ENCODE results near the gene CFAP46. TPM values are rescaled to one million over a fixed set of nuclear protein-coding genes. Genes with fewer than 3 reads are reported as not detected.

The CFAP46 gene
- total and polyA plus RNA-seq, 9 of the 15 experiments (the other 6 are each of a cell fraction or from before 2014, with no cell fraction given): not detected

GRCh38 chr10:132789659-132790148 lies 152.7 kb downstream of the CFAP46 start:
- intact Hi-C loops (cut with micrococcal nuclease): loop anchor here (10.0 kb wide), 1 partner anchor 135 kb away; no protein-coding TSS in a partner anchor

GRCh38 chr10:132788831-132789219 lies 153.5 kb downstream of the CFAP46 start:
- Histone ChIP-seq H2AFZ (ENCODE audit: low read depth, low read length) (no peak overlapping the region), H3K4me2 (ENCODE audit: insufficient read depth, low read length) (no peak overlapping the region), H3K27ac (ENCODE audit: extremely low read depth, low read depth, low read length) (no peak overlapping the region), H3K36me3 (ENCODE audit: control insufficient read depth, insufficient read depth, low read length) (no peaks in the 10 kb centered on the region), H3K4me1 (replicated peaks in 1 of 2; ENCODE audit: control insufficient read depth in 2 of 2, insufficient read depth in 2 of 2, low read length in 2 of 2) (peaks cover 0 to 4% of the 10 kb centered on the region in 2 experiments; a peak in 1 of 5 replicates), H3K9ac (ENCODE audit: insufficient read depth in 1 of 2, low read depth in 2 of 2, low read length in 2 of 2) (no peak overlapping the region), H3K4me3 (no peak overlapping the region), H3K79me2 (ENCODE audit: control insufficient read depth, insufficient read depth, low read length) (no peaks in the 10 kb centered on the region), H4K20me1 (replicated peaks; ENCODE audit: control insufficient read depth, insufficient read depth, low read length) (no peaks in the 10 kb centered on the region), H3K9me1 (ENCODE audit: control insufficient read depth, insufficient read depth, low read length) (no peaks in the 10 kb centered on the region), H3K9me3 (replicated peaks; ENCODE audit: control insufficient read depth, insufficient read depth, low read depth, low read length) (no peaks in the 10 kb centered on the region), H3K27me3 (ENCODE audit: control insufficient read depth in 2 of 2, insufficient read depth in 2 of 2, low read length in 2 of 2) (no peaks in the 10 kb centered on the region; a peak in 1 of 5 replicates)
- no peak for DNase-seq (ENCODE audit: extremely low read depth in 1 of 4, low spot score in 3 of 4)
- POLR2A ChIA-PET: no interaction called here
- CTCF ChIA-PET (ENCODE audit: low intra/inter-chr PET ratio): no interaction called here
- intact Hi-C loops (cut with micrococcal nuclease) (no loop called here), in situ Hi-C loops (cut with MboI) (no loop called here)
- WGBS (ENCODE audit: insufficient coverage, low coverage, missing lambda C conversion rate): 30% methylated on average over 8 of the region's 30 CpGs
- BruUV-seq (replicated peaks): no TSS peak
- ATAC-seq: no peak
- FAIRE-seq: no peak
- TF ChIP-seq CC2D1A (IDR thresholded peaks at IDR 0.05) (no peak), KAT8 (IDR thresholded peaks at IDR 0.05; ENCODE audit: low read depth) (no peak), E2F4 (CRISPR knock-in tag; IDR thresholded peaks at IDR 0.05; ENCODE audit: low read depth) (no peak)

More at GRCh38 chr10:132789659-132790148, 152.7 kb downstream of the CFAP46 start:
- POLR2A ChIA-PET: no interaction called here
- Histone ChIP-seq H3K9ac (ENCODE audit: insufficient read depth in 1 of 2, low read depth in 2 of 2, low read length in 2 of 2) (no peak overlapping the region), H3K4me3 (no peak overlapping the region), H3K27ac (ENCODE audit: extremely low read depth, low read depth, low read length) (no peak overlapping the region), H2AFZ (ENCODE audit: low read depth, low read length) (no peak overlapping the region), H3K79me2 (ENCODE audit: control insufficient read depth, insufficient read depth, low read length) (no peaks in the 10 kb centered on the region), H3K36me3 (ENCODE audit: control insufficient read depth, insufficient read depth, low read length) (no peaks in the 10 kb centered on the region), H3K9me3 (replicated peaks; ENCODE audit: control insufficient read depth, insufficient read depth, low read depth, low read length) (no peaks in the 10 kb centered on the region), H4K20me1 (replicated peaks; ENCODE audit: control insufficient read depth, insufficient read depth, low read length) (no peaks in the 10 kb centered on the region), H3K9me1 (ENCODE audit: control insufficient read depth, insufficient read depth, low read length) (no peaks in the 10 kb centered on the region), H3K4me2 (ENCODE audit: insufficient read depth, low read length) (no peak overlapping the region), H3K4me1 (replicated peaks in 1 of 2; ENCODE audit: control insufficient read depth in 2 of 2, insufficient read depth in 2 of 2, low read length in 2 of 2) (peaks cover 0 to 11% of the 10 kb centered on the region in 2 experiments; a peak in 1 of 5 replicates), H3K27me3 (ENCODE audit: control insufficient read depth in 2 of 2, insufficient read depth in 2 of 2, low read length in 2 of 2) (no peaks in the 10 kb centered on the region; a peak in 1 of 5 replicates)
- TF ChIP-seq ZNF384 (IDR thresholded peaks at IDR 0.05; ENCODE audit: low read depth, low read length): no peak
- no peak for TF ChIP-seq ERF (CRISPR knock-in tag; IDR thresholded peaks at IDR 0.05)
- no peak for TF ChIP-seq THRA (IDR thresholded peaks at IDR 0.05)
- TF ChIP-seq TBL1XR1 (IDR thresholded peaks at IDR 0.05; ENCODE audit: low read length in 2 of 2): no peak
- ATAC-seq: no peak
- 0% methylated on average over 4 of the region's 15 CpGs for whole genome bisulfite sequencing (ENCODE audit: insufficient coverage, low coverage, missing lambda C conversion rate)
- no peak for FAIRE-seq
- CTCF ChIA-PET (ENCODE audit: low intra/inter-chr PET ratio): no interaction called here
- no TSS peak for BruUV-seq (replicated peaks)
- in situ Hi-C loops (cut with MboI): no loop called here
- DNase-seq (ENCODE audit: extremely low read depth in 1 of 4, low spot score in 3 of 4): no peak
